Activated T-helper 9 cell treated with anti-CD3 and anti-CD28 coated beads, Interleukin-2, amount 50 U/mL, for 16 hours (primary cell): ENCODE data around the gene CORO7.

Experiments
- DNase-seq: peaks from one replicate; pipeline ENCODE4 v3.0.0-alpha.2; 2020; ENCODE audit warnings: low read depth

The CORO7 gene

GRCh38 chr16:4383591-4384444 is 32.6 kb downstream of the CORO7 start:
- no peak for DNase-seq

GRCh38 chr16:4382795-4383357 is 33.5 kb downstream of the CORO7 start:
- DNase-seq: no peak

- no peak for DNase-seq
Measured at GRCh38 chr16:4381935-4382794, 34.2 kb downstream of the CORO7 start.

- no peak for DNase-seq
Measured at GRCh38 chr16:4381072-4381934, 35.1 kb downstream of the CORO7 start.

- no peak for DNase-seq
Measured at GRCh38 chr16:4380119-4381063, 36.0 kb downstream of the CORO7 start.

GRCh38 chr16:4378999-4379690 is 37.3 kb downstream of the CORO7 start:
- DNase-seq: no peak

- no peak for DNase-seq
Measured at GRCh38 chr16:4378161-4378666, 38.2 kb downstream of the CORO7 start.

- DNase-seq: no peak
Measured at GRCh38 chr16:4377573-4378154, 38.7 kb downstream of the CORO7 start.

GRCh38 chr16:4376893-4377572 is 39.4 kb downstream of the CORO7 start:
- no peak for DNase-seq

- no peak for DNase-seq
Measured at GRCh38 chr16:4376126-4376892, 40.1 kb downstream of the CORO7 start.

- no peak for DNase-seq
Measured at GRCh38 chr16:4375717-4376116, 40.7 kb downstream of the CORO7 start.

- DNase-seq: no peak
Measured at GRCh38 chr16:4373909-4374742, 42.3 kb downstream of the CORO7 start.

- no peak for DNase-seq
Measured at GRCh38 chr16:4373356-4373908, 43.0 kb downstream of the CORO7 start.

GRCh38 chr16:4372578-4373355 is 43.6 kb downstream of the CORO7 start:
- no peak for DNase-seq

- no peak for DNase-seq
Measured at GRCh38 chr16:4372001-4372577, 44.3 kb downstream of the CORO7 start.
